Right cardiac atrium (tissue), 5 donors: Measurements from ENCODE around the gene SYT5. TPM values are rescaled to one million over a fixed set of nuclear protein-coding genes. Genes with fewer than 3 reads are reported as not detected.

Source experiments
- ATAC-seq, 2 donors: fragments of 200-7000 bp; cut with Tn5 transposase; one replicate each; pipeline versions ENCODE4 v1.8.0 to v1.9.1; 2020; ENCODE audit warnings: moderate library complexity in 2 of 2, mild to moderate bottlenecking in 1 of 2
- DNase-seq, 3 donors: peaks; one replicate each; pipeline ENCODE4 v3.0.0-alpha.2; 2020
- H3K27ac ChIP-seq: one replicate; pipeline ENCODE4 v1.5.1; 2013; ENCODE audit warnings: mild to moderate bottlenecking, low read length, control low read depth, moderate library complexity
- H3K27me3 ChIP-seq: one replicate; pipeline ENCODE4 v1.6.1; 2013; ENCODE audit not compliant: control insufficient read depth, insufficient read depth
- H3K4me1 ChIP-seq: one replicate; pipeline ENCODE4 v1.6.1; 2013; ENCODE audit warnings: low read length; ENCODE audit not compliant: control insufficient read depth, insufficient read depth
- H3K4me3 ChIP-seq: one replicate; pipeline ENCODE4 v1.5.1; 2013; ENCODE audit warnings: low read length, control low read depth
- H3K9me3 ChIP-seq: one replicate; pipeline ENCODE4 v1.6.1; 2013; ENCODE audit warnings: low read length; ENCODE audit not compliant: control insufficient read depth
- WGBS: extraction: QIAGEN DNeasy Blood & Tissue Kit; methylation state at CpG from one replicate; pipeline ENCODE4 v1.1.7; 2013; 5-methylcytosine and 5-hydroxymethylcytosine counted together
- intact Hi-C, 4 donors: fragments of 100-400 bp; cut with DNase I; formaldehyde crosslinking; loops; one replicate each; pipeline versions ENCODE4 v1.11.0 to v1.14.0; 2022 to 2023
- microRNA-seq, 2 donors: library from miRNA; unstranded; fragments of <30 nt; microRNA quantifications; one replicate each; pipeline ENCODE4 v1.2.0, GENCODE V29; 2020 to 2021
- polyA plus RNA-seq: library from polyadenylated mRNA; stranded (reverse); fragments of 200-250 nt; gene quantifications from one replicate; pipeline ENCODE4 v1.2.3, GENCODE V29; 2013
- total RNA-seq, 4 donors: library from RNA; stranded (reverse); fragmentation: NEBNext Ultra II Directional; extraction: Animal tissue kit (Norgen Biotek cat#: 25700); gene quantifications; one replicate each; pipeline ENCODE4 v1.2.1, GENCODE V29; 2021
- donor health status: healthy with polysubstance abuse.
- donor health status: DM: no; HTN: yes; CAD: no.
- donor health status: DM: no; HTN: no; CAD: no.
- donor health status: DM: no; HTN: yes; CAD: no; lungs with severe emphysema.
- donor health status: DM: yes; HTN: yes; CAD: no.

Gene SYT5
- total and polyA plus RNA-seq, 5 donors: 0.09 to 1.3 TPM; not detected in 3

DNA sequence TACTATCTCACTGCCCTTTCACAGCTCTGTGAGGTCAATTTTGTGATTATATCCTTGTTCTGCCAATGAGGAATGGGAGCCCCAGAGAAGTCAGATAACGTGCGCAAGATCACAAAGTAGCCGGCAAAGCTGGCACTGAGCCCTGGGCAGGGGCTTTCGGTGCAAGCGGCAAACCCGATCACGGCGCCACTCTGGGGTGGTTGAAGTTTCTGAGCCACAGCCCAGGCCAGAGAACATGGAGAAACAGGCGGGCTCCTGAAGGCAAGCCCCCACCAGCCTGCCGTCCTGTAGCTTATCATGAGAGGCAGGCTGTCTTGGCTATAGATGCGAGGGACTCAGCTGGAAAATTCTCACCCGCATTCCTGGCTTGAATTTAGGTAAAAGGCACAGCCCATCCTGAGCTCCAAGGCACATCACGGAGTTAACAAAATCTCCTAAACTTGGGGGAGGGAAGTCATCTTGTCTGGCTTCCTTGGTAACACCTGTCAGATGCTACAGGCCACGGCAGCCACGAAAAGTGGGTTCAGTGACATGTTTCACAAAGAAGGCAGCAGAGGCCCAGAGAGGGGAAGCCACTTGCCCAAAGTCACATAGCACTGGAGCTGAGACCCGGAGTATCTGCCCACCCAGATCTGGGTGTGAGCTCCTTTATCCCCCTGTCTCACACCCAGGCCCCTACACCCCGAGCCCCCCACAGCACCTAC lies 43.5 kb downstream of the SYT5 start:
- Histone ChIP-seq H3K4me1 (no peaks in the 10 kb centered on the region), H3K27me3 (no peaks in the 10 kb centered on the region), H3K27ac (no peak overlapping the region), H3K9me3 (no peaks in the 10 kb centered on the region), H3K4me3 (no peak overlapping the region)
- ATAC-seq (no peak), DNase-seq (peak in 1 of 3 donors; percentile 20)
- WGBS: 67% methylated on average over 17 of the region's 17 CpGs
- intact Hi-C loops: loop anchor here in 2 of 4 donors (5.0 kb wide), 2 partner anchors 281 to 371 kb away; no protein-coding TSS in a partner anchor

DNA sequence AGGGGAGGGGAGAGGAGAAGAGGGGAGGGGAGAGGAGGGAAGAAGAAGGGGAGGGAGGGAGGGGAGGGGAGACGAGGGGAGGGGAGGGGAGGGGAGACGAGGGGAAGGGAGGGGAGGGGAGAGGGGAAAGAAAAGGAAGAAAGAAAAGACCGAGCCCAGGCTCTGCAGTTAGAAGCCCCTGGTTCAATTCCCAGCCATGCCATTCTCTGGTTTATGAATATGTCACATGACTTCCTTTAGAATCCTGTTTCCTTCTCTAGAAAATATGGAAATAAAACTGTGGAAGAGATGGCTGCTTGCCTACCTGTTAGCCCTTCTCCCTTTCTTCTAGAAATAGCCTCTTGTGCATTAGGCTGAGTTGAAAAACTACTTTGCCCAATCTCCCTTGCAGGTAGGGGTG lies 45.4 kb downstream of the SYT5 start:
- DNase-seq (no peak), ATAC-seq (no peak)
- Histone ChIP-seq H3K4me3 (no peak overlapping the region), H3K9me3 (no peaks in the 10 kb centered on the region), H3K27ac (no peak overlapping the region), H3K4me1 (no peaks in the 10 kb centered on the region), H3K27me3 (no peaks in the 10 kb centered on the region)
- intact Hi-C loops: loop anchor here in 2 of 4 donors (5.0 kb wide), 2 partner anchors 283 to 373 kb away; no protein-coding TSS in a partner anchor
- WGBS: 25% methylated on average over 2 of the region's 3 CpGs

DNA sequence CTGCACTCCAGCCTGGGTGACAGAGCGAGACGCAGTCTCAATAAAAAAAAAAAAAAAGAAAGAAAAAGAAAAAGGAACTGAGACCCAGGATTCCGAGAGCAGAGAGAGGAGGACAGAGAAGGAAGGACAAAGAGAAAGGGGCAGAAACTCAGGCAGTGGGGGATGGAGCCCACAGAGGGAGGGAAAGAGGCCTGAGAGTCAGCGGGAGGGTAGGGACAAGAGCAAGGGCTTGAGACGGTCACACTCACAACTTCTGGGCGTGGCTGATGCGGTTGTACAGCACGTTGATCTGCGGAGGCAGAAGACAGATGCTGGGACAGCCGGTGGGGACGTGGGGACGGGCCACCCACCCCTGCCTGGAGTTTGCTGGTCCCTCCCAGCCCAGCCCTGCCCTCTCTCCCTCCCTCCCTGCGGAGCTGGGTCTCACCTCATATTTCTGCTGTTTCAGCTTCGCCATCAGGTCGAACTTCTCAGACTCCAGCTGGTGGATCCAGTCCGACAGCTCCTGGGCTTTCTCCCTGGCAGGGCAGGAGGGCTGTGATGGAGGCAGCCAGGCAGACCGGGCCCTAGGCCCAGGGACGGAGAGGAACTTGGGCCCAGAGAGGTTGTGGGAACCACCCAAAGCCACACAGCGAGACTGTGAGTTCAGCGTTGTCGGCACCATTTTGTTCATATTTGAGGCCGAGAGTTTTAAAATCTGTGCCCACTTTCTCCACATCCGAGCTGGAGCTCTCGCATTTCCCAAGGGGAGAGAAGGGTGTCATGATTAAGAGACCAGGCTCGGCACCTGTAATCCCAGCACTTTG lies 46.2 kb downstream of the SYT5 start:
- Histone ChIP-seq H3K27ac (no peak overlapping the region), H3K27me3 (no peaks in the 10 kb centered on the region), H3K9me3 (no peaks in the 10 kb centered on the region), H3K4me1 (no peaks in the 10 kb centered on the region), H3K4me3 (no peak overlapping the region)
- 69% methylated on average over 25 of the region's 25 CpGs for WGBS
- DNase-seq: peak in 1 of 3 donors; percentile 20
- intact Hi-C loops: no loop called here
- no peak for ATAC-seq

DNA sequence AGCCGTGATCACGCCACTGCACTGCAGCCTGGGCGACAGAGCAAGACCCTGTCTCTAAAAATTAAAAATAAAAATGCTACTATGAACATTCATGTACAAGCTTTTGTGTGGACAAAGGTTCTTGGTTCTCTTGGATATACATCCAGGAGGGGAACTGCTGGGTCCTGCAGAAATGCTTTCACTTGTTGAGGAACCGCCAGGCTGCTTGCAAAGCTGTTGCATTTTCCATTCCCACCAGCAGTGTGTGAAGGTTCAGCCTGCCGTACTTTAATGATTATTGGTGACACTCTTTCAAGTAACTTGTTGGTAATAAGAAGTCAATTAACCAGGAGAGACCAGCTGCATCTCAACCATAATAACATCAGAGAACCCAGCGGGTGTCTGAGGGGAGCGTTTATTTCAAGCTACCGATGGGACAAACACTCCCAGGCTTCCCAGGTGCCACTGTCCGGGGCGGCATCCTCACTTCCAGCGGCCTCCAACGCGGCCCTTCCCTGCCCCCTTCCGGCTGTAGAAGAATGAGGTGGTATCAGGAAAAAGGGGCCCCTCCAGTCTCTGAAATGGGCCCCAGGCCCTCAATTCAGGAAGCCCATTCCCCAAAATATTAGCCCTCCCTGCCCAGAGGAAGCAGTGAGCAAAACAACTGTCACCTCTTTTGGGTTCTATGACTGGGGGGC lies 47.5 kb downstream of the SYT5 start:
- Histone ChIP-seq H3K9me3 (no peaks in the 10 kb centered on the region), H3K27me3 (no peaks in the 10 kb centered on the region), H3K4me3 (no peak overlapping the region), H3K27ac (no peak overlapping the region), H3K4me1 (no peaks in the 10 kb centered on the region)
- DNase-seq: peak in 1 of 3 donors; percentile 16
- 52% methylated on average over 14 of the region's 14 CpGs for WGBS
- intact Hi-C loops: no loop called here
- ATAC-seq: peak in 1 of 2 donors; percentile 38

DNA sequence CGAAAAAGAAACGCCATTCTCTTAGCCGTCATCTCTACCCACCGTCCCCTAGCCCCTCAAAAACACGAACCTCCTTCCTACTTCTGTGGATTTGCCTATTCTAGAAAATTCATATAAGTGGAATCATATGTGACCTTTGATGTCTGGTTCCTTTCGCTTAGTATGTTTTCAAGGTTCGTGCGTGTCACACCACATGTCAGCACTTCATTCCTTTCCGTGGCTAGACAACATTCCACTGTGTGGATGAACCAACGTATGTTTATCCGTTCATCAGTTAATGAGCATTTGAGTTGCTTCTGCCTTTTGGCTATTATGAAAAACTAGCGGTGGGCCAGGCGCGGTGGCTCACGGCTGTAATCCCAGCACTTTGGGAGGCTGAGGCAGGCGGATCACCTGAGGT lies 48.7 kb downstream of the SYT5 start:
- Histone ChIP-seq H3K27me3 (no peaks in the 10 kb centered on the region), H3K4me1 (no peaks in the 10 kb centered on the region), H3K4me3 (no peak overlapping the region), H3K27ac (no peak overlapping the region), H3K9me3 (no peaks in the 10 kb centered on the region)
- DNase-seq: no peak
- WGBS: 78% methylated on average over 16 of the region's 16 CpGs
- no peak for ATAC-seq
- intact Hi-C loops: no loop called here

Small RNA genes lying within 50 kb of the gene (microRNA-seq; reads per million reads assigned to microRNA genes)
- gene MIR7975: 0 reads per million in 2 donors

Other genes with a start within 250 kb of the SYT5 start
- gene NLRP7, start 232.8 kb downstream of the SYT5 start, total RNA-seq: not detected
- gene NLRP7, start 232.8 kb downstream of the SYT5 start, polyA plus RNA-seq: not detected
- 1 to 10 TPM in 1 of 4 donors, under 1 TPM in 2, not detected in 1; 0.39 to 1.7 (median 0.40) TPM for gene NLRP2, start 213.9 kb downstream of the SYT5 start, total RNA-seq
- gene NLRP2, start 213.9 kb downstream of the SYT5 start, polyA plus RNA-seq: not detected
- gene GP6, start 142.0 kb downstream of the SYT5 start, total RNA-seq: under 1 TPM; 0.26 to 0.71 (median 0.44) TPM
- gene GP6, start 142.0 kb downstream of the SYT5 start, polyA plus RNA-seq: 0.27 TPM
- 10 to 100 TPM; 25.5 to 42.6 (median 31.9) TPM for gene RDH13, start 117.1 kb downstream of the SYT5 start, total RNA-seq
- gene RDH13, start 117.1 kb downstream of the SYT5 start, polyA plus RNA-seq: 30.1 TPM
- 1 to 10 TPM in 3 of 4 donors, under 1 TPM in 1; 0.78 to 1.7 (median 1.1) TPM for gene EPS8L1, start 104.4 kb downstream of the SYT5 start, total RNA-seq
- 2.2 TPM for gene EPS8L1, start 104.4 kb downstream of the SYT5 start, polyA plus RNA-seq
- 100 to 1,000 TPM; 125 to 244 (median 147) TPM for gene PPP1R12C, start 62.7 kb downstream of the SYT5 start, total RNA-seq
- 221 TPM for gene PPP1R12C, start 62.7 kb downstream of the SYT5 start, polyA plus RNA-seq
- 10 to 100 TPM in 3 of 4 donors, 1 to 10 TPM in 1; 8.0 to 25.3 (median 14.7) TPM for gene TNNT1, start 31.1 kb downstream of the SYT5 start, total RNA-seq
- 34.8 TPM for gene TNNT1, start 31.1 kb downstream of the SYT5 start, polyA plus RNA-seq
- 1,000 to 10,000 TPM; 1,638 to 3,997 (median 2,736) TPM for gene TNNI3, start 22.6 kb downstream of the SYT5 start, total RNA-seq
- 8,501 TPM for gene TNNI3, start 22.6 kb downstream of the SYT5 start, polyA plus RNA-seq
- 1 to 10 TPM in 3 of 4 donors, under 1 TPM in 1; 0.56 to 1.6 (median 1.3) TPM for gene DNAAF3, start 13.7 kb downstream of the SYT5 start, total RNA-seq
- gene DNAAF3, start 13.7 kb downstream of the SYT5 start, polyA plus RNA-seq: 2.9 TPM
- 1 to 10 TPM in 2 of 4 donors, under 1 TPM in 2; 0.14 to 3.1 (median 0.75) TPM for gene PTPRH, start 29.2 kb upstream of the SYT5 start, total RNA-seq
- gene PTPRH, start 29.2 kb upstream of the SYT5 start, polyA plus RNA-seq: 0.72 TPM
- 1 to 10 TPM in 3 of 4 donors, under 1 TPM in 1; 0.80 to 2.1 (median 1.3) TPM for gene TMEM86B, start 48.5 kb upstream of the SYT5 start, total RNA-seq
- gene TMEM86B, start 48.5 kb upstream of the SYT5 start, polyA plus RNA-seq: 1.6 TPM
- gene PPP6R1, start 78.7 kb upstream of the SYT5 start, total RNA-seq: 10 to 100 TPM; 39.3 to 43.5 (median 41.4) TPM
- gene PPP6R1, start 78.7 kb upstream of the SYT5 start, polyA plus RNA-seq: 31.7 TPM
- gene HSPBP1, start 99.8 kb upstream of the SYT5 start, total RNA-seq: 10 to 100 TPM; 27.7 to 35.1 (median 31.3) TPM
- gene HSPBP1, start 99.8 kb upstream of the SYT5 start, polyA plus RNA-seq: 48.0 TPM
- 10 to 100 TPM; 17.2 to 20.5 (median 19.5) TPM for gene BRSK1, start 103.7 kb upstream of the SYT5 start, total RNA-seq
- gene BRSK1, start 103.7 kb upstream of the SYT5 start, polyA plus RNA-seq: 11.9 TPM
- gene TMEM150B, start 145.1 kb upstream of the SYT5 start, total RNA-seq: 1 to 10 TPM; 2.0 to 2.4 (median 2.2) TPM
- 0.68 TPM for gene TMEM150B, start 145.1 kb upstream of the SYT5 start, polyA plus RNA-seq
- 1 to 10 TPM; 6.7 to 9.8 (median 8.4) TPM for gene KMT5C, start 159.6 kb upstream of the SYT5 start, total RNA-seq
- 6.3 TPM for gene KMT5C, start 159.6 kb upstream of the SYT5 start, polyA plus RNA-seq
- gene COX6B2, start 174.4 kb upstream of the SYT5 start, total RNA-seq: not detected
- not detected for gene COX6B2, start 174.4 kb upstream of the SYT5 start, polyA plus RNA-seq
- not detected for gene GARIN5B, start 183.0 kb upstream of the SYT5 start, total RNA-seq
- not detected for gene GARIN5B, start 183.0 kb upstream of the SYT5 start, polyA plus RNA-seq
- gene IL11, start 190.2 kb upstream of the SYT5 start, total RNA-seq: not detected
- gene IL11, start 190.2 kb upstream of the SYT5 start, polyA plus RNA-seq: not detected
- gene TMEM190, start 196.5 kb upstream of the SYT5 start, total RNA-seq: not detected
- gene TMEM190, start 196.5 kb upstream of the SYT5 start, polyA plus RNA-seq: not detected
- gene TMEM238, start 204.0 kb upstream of the SYT5 start, total RNA-seq: 1 to 10 TPM in 1 of 4 donors, under 1 TPM in 3; 0.47 to 1.2 (median 0.56) TPM
- gene TMEM238, start 204.0 kb upstream of the SYT5 start, polyA plus RNA-seq: 0.14 TPM
- 1,000 to 10,000 TPM in 1 of 4 donors, 100 to 1,000 TPM in 3; 656 to 1,015 (median 735) TPM for gene RPL28, start 205.6 kb upstream of the SYT5 start, total RNA-seq
- 806 TPM for gene RPL28, start 205.6 kb upstream of the SYT5 start, polyA plus RNA-seq
- 10 to 100 TPM; 21.0 to 32.7 (median 27.8) TPM for gene UBE2S, start 227.5 kb upstream of the SYT5 start, total RNA-seq
- 12.2 TPM for gene UBE2S, start 227.5 kb upstream of the SYT5 start, polyA plus RNA-seq